GF-D8 (cell line): ENCODE measurements around the gene LCE1E.

Experiments used
- DNase-seq: peaks from one replicate; lab custom pipeline; 2025; lab: John Stamatoyannopoulos, UW

The LCE1E gene

GRCh38 chr1:152783095-152783494 is 3.0 kb upstream of the LCE1E start:
- no peak for DNase-seq

GRCh38 chr1:152795686-152796085 is 9.6 kb downstream of the LCE1E start:
- no peak for DNase-seq

- no peak for DNase-seq
These were observed 10.4 kb downstream of the LCE1E start, which contains the start of gene LCE1D for GRCh38 chr1:152796421-152796820. Gene LCE1D (plus strand): TSS chr1:152796721. CDS start chr1:152797795, 1,074 bp downstream.

GRCh38 chr1:152801333-152801732 is 15.3 kb downstream of the LCE1E start:
- no peak for DNase-seq

GRCh38 chr1:152806576-152806975 is 20.5 kb downstream of the LCE1E start, which contains the start of gene LCE1C:
Gene LCE1C (minus strand): TSS chr1:152806651. CDS start chr1:152805478, 1,173 bp downstream.
- no peak for DNase-seq

- no peak for DNase-seq
These were observed 25.0 kb downstream of the LCE1E start for GRCh38 chr1:152811050-152811449.

- DNase-seq: no peak
These were observed 25.6 kb downstream of the LCE1E start, which contains the start of gene LCE1B for GRCh38 chr1:152811671-152812070. Gene LCE1B (plus strand): TSS chr1:152811971. CDS start chr1:152812447, 476 bp downstream.

- no peak for DNase-seq
These were observed 31.3 kb downstream of the LCE1E start for GRCh38 chr1:152817309-152817708.

GRCh38 chr1:152823294-152823693 is 37.2 kb downstream of the LCE1E start:
- no peak for DNase-seq

GRCh38 chr1:152824964-152825363 is 38.9 kb downstream of the LCE1E start:
- no peak for DNase-seq

- no peak for DNase-seq
These were observed 41.1 kb downstream of the LCE1E start, which contains the start of gene LCE1A for GRCh38 chr1:152827173-152827572. Gene LCE1A (plus strand): TSS chr1:152827473. CDS start chr1:152827473, 0 bp downstream.

- DNase-seq: no peak
These were observed 50.8 kb downstream of the LCE1E start for GRCh38 chr1:152836870-152837269.
